HG03575 (cell line): ENCODE data around the gene CFP.

Experiments used
- ATAC-seq: cut with Tn5 transposase; IDR thresholded peaks from one replicate; pipeline ENCODE4 v1.9.1; 2021; ENCODE audit not compliant: unreplicated experiment, insufficient number of reproducible peaks, low FRiP score; ENCODE audit errors: extremely low read depth

CFP gene

DNA sequence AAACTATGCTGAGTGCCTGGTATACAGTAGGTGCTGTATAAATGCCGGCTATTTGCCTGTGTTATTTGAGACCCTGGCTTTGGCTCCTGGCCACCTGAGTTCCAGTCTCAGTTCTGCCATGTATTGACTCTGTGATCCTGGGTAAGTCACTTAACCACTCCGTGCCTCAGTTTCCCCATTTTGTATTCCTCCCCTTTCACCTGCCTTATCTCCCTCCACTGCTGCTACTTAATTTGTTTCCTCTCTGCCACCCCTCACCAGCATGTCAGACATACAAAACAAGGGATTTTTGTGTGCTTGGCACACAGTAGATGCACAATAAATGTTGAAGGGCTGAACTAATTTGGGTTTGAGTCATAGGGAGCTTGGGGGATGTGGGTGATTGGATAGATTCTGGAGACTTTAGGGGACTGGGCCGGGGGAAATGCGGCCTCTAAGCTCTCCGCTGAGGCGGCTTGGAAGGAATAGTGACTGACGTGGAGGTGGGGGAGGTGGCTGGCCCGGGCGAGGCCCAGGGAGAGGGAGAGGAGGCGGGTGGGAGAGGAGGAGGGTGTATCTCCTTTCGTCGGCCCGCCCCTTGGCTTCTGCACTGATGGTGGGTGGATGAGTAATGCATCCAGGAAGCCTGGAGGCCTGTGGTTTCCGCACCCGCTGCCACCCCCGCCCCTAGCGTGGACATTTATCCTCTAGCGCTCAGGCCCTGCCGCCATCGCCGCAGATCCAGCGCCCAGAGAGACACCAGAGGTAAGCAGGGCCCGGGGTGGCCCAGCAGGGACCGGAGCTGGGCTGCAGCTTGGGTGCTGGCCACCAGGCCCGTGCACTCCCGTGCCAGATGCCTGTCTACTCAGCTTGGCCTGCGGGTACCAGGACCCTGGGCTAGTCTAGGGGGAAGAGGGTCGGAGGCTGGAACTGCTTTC lies 47.7 kb downstream of the CFP start, which contains the start of gene TIMP1:
Gene TIMP1, plus strand, starts transcription at position 706 of the 917 bp plus-strand sequence. CDS start 980 bp downstream, outside the sequence.
- ATAC-seq, result peak; percentile 42

DNA sequence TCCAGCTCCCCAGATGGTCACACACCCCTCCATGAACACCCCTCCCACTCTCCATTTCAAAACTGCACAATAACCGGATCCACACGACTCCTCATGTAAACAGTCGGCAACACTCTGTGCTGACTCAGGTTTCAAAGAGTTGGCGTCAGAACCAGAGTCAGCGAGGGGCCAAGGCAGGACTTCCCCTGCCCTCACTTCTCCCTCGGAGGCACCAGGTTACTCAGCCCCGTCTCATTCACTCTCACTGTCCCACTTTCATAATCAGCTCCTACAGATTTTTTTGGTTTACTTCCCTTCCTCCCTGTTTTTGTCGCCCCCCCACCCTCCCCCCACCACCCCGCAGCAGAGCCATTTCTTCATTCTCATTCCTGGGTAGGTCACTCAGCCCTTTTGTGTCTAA lies 50.2 kb downstream of the CFP start:
- no peak for ATAC-seq

DNA sequence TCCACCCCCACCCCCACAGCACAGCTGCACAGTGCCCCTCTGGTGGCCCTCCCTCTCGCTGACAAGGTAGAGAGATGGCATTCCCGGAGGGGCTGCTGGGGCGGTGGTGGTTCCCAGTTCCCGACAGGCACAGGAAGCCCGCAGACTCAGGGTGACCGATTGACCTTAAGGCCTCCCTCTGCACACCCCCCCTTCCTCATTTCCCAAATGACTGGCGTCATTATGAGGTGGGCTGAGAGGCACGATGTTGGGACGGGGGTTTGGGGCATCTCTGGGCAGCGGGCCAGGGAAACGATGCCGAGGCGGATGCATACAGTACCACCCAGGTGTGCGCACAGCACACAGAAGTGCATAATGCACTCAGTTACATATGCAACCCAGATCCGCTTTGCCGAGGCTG lies 51.0 kb downstream of the CFP start:
- no peak for ATAC-seq

DNA sequence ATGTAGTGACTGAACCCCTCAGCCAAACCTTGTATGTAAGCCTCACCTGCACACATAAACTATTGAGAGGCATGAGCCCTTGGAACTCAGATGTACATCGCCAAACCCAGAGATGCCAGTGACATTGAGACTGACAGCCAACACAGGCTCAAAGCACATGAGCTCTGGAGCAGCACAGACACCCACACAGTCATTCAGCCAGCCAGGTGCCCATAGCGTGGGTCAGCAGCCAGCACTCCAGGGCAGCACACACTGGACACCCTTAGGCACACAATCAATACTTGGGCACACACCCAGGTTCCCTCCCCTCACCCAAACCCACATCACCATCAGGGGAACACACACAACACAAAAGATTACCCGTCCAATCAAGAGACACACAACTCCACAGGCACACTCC lies 51.8 kb downstream of the CFP start:
- no peak for ATAC-seq

DNA sequence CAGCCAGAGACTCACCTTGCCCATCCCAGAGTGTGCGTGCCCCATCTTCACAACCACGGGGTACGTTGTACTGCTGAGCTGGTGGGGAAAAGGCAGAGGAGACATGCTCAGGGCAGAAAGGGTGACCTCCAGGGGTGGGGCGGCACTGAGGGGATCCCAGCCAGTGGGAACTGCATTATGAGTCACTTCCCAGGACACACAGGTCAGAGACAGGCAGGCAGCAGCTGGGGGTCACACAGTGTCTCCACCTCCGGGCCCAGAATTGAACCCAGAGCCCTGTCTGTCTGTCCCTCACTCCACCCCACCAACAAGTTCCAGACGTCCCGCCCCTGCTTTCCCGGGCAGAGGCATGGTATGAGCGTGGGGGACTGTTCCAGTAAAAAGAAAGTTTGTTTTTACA lies 52.3 kb downstream of the CFP start:
- ATAC-seq, result no peak

DNA sequence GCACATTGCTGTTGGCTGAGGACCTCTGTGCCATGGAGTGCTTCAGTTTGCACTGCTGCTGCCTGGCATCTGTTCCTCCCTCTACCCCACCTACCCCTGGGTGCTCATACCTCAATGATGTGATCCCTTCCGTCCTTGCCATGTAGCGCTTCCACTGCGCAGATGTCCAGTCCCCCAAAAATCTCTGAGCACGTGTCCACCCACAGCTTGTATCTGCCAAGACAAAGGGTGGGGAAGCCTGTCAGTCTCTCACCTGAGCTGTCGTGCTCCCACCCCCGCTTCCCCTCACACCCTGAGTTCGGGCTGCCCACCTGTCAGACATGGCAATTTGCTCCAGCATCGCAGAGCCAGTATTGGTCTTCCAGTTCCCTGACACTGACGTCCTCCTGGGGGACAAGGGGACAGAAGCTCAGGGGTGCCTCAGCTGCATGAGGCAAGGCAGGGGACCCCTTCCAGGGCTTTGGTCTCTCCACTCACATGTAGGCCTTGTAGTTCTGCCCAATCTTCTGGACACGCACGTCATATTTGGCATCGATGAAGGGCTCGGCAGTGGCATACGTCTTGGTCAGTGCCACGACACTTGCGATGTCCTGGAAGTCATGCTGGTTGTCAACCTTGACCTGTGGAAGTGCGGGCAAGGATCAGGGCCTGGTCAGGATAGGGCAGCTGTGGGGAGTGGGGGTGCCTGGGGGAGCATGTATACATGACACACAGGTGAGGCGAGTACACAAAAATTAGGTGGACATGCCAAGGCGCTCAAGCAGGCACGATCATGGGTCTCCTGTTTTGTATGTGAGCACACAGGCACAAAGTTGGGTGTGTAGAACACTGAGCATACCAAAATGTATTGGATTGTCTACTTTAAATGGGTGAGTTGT lies 53.5 kb downstream of the CFP start:
- ATAC-seq, result no peak

DNA sequence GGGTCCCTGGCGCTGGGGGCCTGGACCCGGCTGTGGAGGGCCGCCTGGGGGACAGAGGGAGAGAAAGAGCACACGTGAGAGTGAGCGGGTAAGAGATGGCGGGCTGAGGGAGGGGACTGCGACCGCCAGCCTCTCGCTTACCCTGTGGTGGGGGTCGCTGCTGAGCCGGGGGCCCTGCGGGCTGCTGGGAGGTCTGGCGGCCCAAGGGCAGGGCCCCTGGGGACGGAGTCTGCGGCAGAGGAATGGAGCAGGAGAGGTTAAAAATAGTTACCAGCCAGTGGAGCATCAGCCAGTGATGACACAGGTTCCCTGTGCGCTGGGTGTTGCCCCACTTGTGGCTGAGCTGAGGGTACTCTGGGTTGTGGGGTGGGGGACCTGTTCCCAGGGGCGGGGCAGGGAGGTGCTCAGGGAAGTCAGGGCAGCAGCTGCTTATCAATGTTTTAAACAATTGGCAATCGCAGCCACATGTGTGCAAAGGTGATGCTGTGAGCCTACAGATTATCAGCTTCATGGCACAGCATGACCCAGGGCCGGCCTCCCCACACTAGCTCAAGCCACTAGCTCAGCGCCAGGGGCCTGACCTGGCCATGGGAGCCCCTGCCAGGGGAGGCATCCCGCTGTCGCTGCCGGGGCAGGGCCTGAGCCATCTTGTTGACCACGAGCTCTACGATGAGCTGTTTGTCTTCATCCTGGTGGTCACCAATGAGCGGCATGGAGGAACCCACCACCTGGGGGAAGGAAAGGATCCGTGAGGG lies 55.0 kb downstream of the CFP start:
- no peak for ATAC-seq

DNA sequence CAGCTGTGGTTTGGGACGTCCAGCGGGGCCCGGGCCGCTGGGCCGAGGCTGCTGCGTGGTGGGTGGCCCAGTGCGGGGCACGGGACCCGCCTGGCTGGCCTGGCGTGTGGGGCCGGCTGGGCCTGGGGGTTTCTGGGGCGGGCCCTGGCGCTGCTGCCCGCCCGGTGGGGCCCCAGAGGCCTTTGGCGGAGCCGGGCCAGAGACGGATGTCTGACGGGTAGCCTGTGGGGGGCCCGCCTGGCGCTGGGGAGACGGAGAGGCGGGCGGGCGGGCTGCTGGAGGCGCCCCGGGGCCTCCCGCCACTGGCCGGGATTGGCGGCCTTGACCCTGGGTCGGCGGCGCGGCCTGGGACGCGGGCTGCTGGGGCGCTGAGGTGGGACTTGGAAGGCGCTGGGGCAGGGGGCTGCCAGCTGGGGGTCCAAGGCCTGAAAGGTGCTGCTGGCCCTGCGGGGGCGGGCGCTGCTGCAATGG lies 55.6 kb downstream of the CFP start:
- ATAC-seq, result no peak

DNA sequence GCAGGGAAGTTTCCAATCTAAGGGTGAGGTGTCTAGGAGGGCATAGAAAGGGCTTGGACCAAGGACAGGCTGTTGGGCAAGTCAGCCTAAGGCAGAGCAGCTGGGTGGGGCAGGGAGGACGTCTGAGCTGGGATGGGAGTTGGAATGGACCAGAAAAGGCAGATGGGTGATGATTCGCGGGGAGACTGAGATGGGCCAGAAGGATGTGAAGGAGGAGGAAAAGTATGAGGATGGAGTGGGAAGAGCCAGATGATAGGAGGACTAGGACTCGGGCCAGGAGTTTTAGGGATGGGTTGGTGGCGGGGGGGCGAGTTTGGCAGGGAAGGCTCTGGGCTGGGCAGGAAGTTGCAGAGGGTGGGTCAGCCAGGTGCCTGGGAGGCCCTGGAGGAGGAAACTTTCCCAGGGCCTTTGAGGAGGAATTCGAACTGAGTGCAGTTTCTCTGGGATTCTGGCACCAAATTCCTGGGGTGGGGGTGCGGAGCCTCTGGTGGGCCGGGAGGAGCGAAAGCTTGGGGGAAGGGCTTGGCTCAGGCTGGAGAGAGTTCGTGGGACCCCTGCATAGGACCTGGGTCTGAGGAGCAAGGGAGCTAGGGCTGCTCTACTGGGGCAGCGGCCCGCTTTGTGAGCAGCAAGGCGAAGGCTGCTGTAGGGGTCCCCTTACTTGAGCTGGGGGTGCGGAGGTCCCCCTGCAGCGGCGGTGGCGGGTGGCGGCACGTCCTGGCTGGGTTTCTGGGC lies 56.2 kb downstream of the CFP start:
- no peak for ATAC-seq
